Heart left ventricle (tissue), 16 donors: Measurements from ENCODE around the gene CADM3. TPM values are rescaled to one million over a fixed set of nuclear protein-coding genes. Genes with fewer than 3 reads are reported as not detected.

ENCODE experiments used
- ATAC-seq, 4 donors: fragments of 200-7000 bp; cut with Tn5 transposase; one replicate each; pipeline ENCODE4 v1.9.1; 2020 to 2022; ENCODE audit warnings: moderate library complexity in 4 of 4, mild to moderate bottlenecking in 3 of 4, moderate number of reproducible peaks in 1 of 4
- DNase-seq, 5 donors: peaks; one replicate each; pipeline ENCODE4 v3.0.0-alpha.2; 2020
- H3K27ac ChIP-seq, 12 donors: fragments of 200-600 bp; sonication (generic) in 4 of 12; one replicate each; pipeline versions ENCODE4 v1.5.0 to v1.8.0; 2016 to 2022; ENCODE audit warnings: mild to moderate bottlenecking in 2 of 12
- H3K27me3 ChIP-seq, 9 donors: fragments of 200-600 bp; sonication (generic) in 2 of 9; one replicate each; pipeline versions ENCODE4 v1.5.1 to v1.8.0; 2016 to 2022; ENCODE audit warnings: mild to moderate bottlenecking in 3 of 9
- H3K36me3 ChIP-seq, 9 donors: fragments of 200-600 bp; sonication (generic) in 2 of 9; one replicate each; pipeline versions ENCODE4 v1.5.0 to v1.8.0; 2018 to 2022; ENCODE audit warnings: mild to moderate bottlenecking in 2 of 9
- H3K4me1 ChIP-seq, 12 donors: fragments of 200-600 bp; sonication (generic) in 4 of 12; one replicate each; pipeline versions ENCODE4 v1.5.0 to v1.8.0; 2016 to 2022; ENCODE audit warnings: mild to moderate bottlenecking in 3 of 12
- H3K4me3 ChIP-seq, 12 donors: fragments of 200-600 bp; sonication (generic) in 4 of 12; one replicate each; pipeline versions ENCODE4 v1.5.0 to v1.8.0; 2017 to 2022; ENCODE audit warnings: mild to moderate bottlenecking in 9 of 12, moderate library complexity in 4 of 12
- H3K9me3 ChIP-seq, 12 donors: fragments of 200-600 bp; sonication (generic) in 4 of 12; one replicate each; pipeline versions ENCODE4 v1.5.0 to v1.8.0; 2016 to 2022; ENCODE audit warnings: mild to moderate bottlenecking in 1 of 12
- POLR2A ChIP-seq, 2 donors: fragments of 450-650 bp; IDR thresholded peaks; one replicate each; pipeline ENCODE4 v1.6.1; 2017; ENCODE audit warnings: antibody characterized with exemption in 2 of 2, mild to moderate bottlenecking in 2 of 2, moderate library complexity in 2 of 2
- WGBS, 4 donors: extraction: QIAGEN DNeasy Blood & Tissue Kit in 2 of 4; methylation state at CpG; one replicate each; pipeline versions ENCODE4 v1.1.5 to v1.1.7; 2013 to 2018; 5-methylcytosine and 5-hydroxymethylcytosine counted together
- intact Hi-C, 10 donors: fragments of 100-400 bp; cut with DNase I; formaldehyde crosslinking; loops; one replicate each; pipeline versions ENCODE4 v1.11.1 to v1.14.2; 2022
- polyA plus RNA-seq, 2 donors: library from polyadenylated mRNA; stranded (reverse); fragments of 200-250 nt; gene quantifications; one replicate each; pipeline ENCODE4 v1.2.3, GENCODE V29; 2013
- total RNA-seq, 9 donors: library from RNA; depleted of rRNA in 2 of 9; stranded (reverse); fragments of >200 nt in 2 of 9; fragmentation: NEBNext Ultra II Directional in 3 of 9; extraction: Animal tissue kit (Norgen Biotek cat#: 25700) in 3 of 9; gene quantifications; one replicate each; pipeline versions ENCODE4 v1.1.0 to v1.2.4, GENCODE V29; 2016 to 2023
- TF ChIP-seq, protein P1 (sequence below), 12 donors: fragments of 200-600 bp; sonication (generic) in 4 of 12; IDR thresholded peaks; one replicate each; pipeline versions ENCODE4 v1.5.0 to v1.8.0; 2018 to 2022; ENCODE audit warnings: antibody characterized with exemption in 12 of 12, mild to moderate bottlenecking in 5 of 12
- donor health status: ischemic (EF 13 %, LVEDD 7.1; RV severe dilation, severe dysfunction).
- donor health status: healthy with polysubstance abuse.
- donor health status: DM: no; HTN: yes; CAD: no.
- donor health status: DM: no; HTN: no; CAD: no.
- donor health status: ischemic (EF 25% LVEDD 6.9; RV normal size, moderate dysfunction).
- donor health status: ischemic (EF 25% LVEDD 5.7; RV mildly dilated, moderate dysfunction).
- donor health status: healthy.
- donor health status: DM: yes; HTN: yes; CAD: no.
- donor health status: ischemic (EF 35%, LVEDD 5.7; RV mildly dilated, moderate dysfunction).
- donor health status: nonischemic (EF 11% LVEDD 7.7; RV severe dilation, severe dysfunction).
- donor health status: DM: yes; HTN: yes; CAD: no.
- donor health status: PGD.
- donor health status: ischemic (EF 29% LVEDD 5.4; RV normal size, mild dysfunction).
- donor health status: nonischemic (EF 23%, LVEDD 6.1; RV moderate dilation, normal function).

Gene CADM3
- total and polyA plus RNA-seq, 11 donors = 0.93 to 14.3 (median 2.3) TPM

DNA sequence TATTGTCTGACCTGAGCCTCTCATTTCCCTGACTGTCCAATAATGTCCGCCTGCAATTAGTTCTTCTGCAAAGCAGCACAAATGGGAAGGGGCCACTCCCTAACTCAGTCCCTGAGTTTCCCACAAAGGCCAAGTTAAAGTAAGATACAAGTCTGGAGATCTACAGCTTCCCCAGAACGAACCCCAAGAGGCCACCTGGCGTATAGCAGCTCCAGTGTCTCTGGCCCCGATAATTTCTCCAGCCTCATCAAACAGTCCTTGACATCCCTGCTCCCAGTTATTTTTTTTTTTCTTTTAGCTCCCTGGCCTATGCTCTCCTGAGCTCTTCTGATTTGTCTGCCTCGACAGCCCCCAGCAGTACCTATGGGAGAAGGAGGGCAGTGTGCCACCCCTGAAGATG lies 25.1 kb downstream of the CADM3 start:
- intact Hi-C loops = loop anchor here in 7 of 10 donors (5.0 kb wide), 2 partner anchors 34 to 64 kb away; no protein-coding TSS in a partner anchor
- H3K27ac ChIP-seq = no peak overlapping the region
- WGBS, 4 donors = 64 to 71% (median 67%) methylated on average over 5 of the region's 5 CpGs
- H3K4me1 ChIP-seq = no peaks in the 10 kb centered on the region
- ATAC-seq (no peak), DNase-seq (no peak)
- peaks cover 0 to 40% (median 0%) of the 10 kb centered on the region in 9 donors for H3K27me3 ChIP-seq
- H3K4me3 ChIP-seq = no peak overlapping the region
- TF ChIP-seq, protein P1, sequence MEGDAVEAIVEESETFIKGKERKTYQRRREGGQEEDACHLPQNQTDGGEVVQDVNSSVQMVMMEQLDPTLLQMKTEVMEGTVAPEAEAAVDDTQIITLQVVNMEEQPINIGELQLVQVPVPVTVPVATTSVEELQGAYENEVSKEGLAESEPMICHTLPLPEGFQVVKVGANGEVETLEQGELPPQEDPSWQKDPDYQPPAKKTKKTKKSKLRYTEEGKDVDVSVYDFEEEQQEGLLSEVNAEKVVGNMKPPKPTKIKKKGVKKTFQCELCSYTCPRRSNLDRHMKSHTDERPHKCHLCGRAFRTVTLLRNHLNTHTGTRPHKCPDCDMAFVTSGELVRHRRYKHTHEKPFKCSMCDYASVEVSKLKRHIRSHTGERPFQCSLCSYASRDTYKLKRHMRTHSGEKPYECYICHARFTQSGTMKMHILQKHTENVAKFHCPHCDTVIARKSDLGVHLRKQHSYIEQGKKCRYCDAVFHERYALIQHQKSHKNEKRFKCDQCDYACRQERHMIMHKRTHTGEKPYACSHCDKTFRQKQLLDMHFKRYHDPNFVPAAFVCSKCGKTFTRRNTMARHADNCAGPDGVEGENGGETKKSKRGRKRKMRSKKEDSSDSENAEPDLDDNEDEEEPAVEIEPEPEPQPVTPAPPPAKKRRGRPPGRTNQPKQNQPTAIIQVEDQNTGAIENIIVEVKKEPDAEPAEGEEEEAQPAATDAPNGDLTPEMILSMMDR (IDR thresholded peaks at IDR 0.05) = no peak
- TF ChIP-seq POLR2A (IDR thresholded peaks at IDR 0.05) = no peak
- no peaks in the 10 kb centered on the region for H3K36me3 ChIP-seq
- H3K9me3 ChIP-seq = no peaks in the 10 kb centered on the region

DNA sequence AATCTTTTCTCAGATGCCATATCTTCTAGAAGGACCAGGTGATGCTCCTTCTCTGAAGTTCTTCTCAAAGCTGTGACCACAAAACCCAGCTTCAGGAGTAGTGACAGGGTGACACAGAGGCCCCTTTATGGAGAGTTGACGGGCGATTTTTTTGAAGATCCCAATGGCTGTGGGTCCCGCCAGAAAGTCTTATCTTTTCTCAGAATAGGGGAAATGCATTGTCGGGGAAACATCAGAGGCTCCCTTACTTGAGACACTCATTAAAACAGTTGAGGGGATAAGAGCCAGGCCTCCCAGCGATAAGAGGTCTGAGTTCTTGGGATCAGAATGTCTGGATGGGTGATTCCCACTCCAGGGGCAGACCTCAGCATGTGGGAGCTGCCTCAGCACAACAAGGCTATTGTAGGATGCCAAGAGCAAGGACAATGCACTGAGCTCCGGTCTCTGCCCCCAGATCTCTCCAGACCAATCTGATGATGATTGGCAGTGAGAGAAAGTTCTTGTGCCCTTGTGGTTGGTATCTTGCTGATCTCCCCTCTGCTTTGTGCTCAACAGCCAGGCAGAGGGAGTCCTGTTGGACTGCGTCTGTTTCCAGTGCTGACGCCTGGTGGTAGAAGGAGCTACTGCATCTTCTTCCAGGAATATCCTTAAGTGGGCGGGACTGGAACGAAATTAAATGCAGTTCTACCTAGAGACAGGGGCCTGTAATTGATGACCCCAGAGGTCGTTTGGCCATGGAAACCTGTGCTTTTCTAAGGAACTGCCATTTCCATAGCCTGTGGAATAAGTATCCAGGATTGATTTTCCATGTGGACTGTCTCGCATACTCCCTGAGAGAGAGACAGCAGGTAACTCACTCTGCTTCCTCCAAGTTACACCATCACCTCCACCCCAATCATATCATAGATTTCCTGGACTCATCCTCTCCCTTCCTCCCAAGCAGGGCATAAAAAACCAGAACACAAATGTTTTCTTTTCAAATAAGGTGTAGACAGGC lies 26.4 kb downstream of the CADM3 start:
- Histone ChIP-seq H3K4me1 (no peaks in the 10 kb centered on the region), H3K27me3 (peaks cover 0 to 37% (median 2%) of the 10 kb centered on the region in 9 donors), H3K4me3 (no peak overlapping the region), H3K36me3 (no peaks in the 10 kb centered on the region), H3K27ac (no peak overlapping the region), H3K9me3 (no peaks in the 10 kb centered on the region)
- whole genome bisulfite sequencing, 4 donors = 23 to 25% (median 25%) methylated on average over 11 to 12 of the region's 12 CpGs
- DNase-seq = peak in 4 of 5 donors; percentile 37 to 60 (median 47)
- ATAC-seq = peak in 3 of 4 donors; percentile 67 to 73 (median 68)
- intact Hi-C loops = loop anchor here in 8 of 10 donors (1.0 to 5.0 kb wide), 3 partner anchors 36 to 66 kb away; no protein-coding TSS in a partner anchor
- TF ChIP-seq, protein P1 (IDR thresholded peaks at IDR 0.05) = peak; percentile 61 to 81 (median 74)
- TF ChIP-seq POLR2A (IDR thresholded peaks at IDR 0.05) = no peak

DNA sequence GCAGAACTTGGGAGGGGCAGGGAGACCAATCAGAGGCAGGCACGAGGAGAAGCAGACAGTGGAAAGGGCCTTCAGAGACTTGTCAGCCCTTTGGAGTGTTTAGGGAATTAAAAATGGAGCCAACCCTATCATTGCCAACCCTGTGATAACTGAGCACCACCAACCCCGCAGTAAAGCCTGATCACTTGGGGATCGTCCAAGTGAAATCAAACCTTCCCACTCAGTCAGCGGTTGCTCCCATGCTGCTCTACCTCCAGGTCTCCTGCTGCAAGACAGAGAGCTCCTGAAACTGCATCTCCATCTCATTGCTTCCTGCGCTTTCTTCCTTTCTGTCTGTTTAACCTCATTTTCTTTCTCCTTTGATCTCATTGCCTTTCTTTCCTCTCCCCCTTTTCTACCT lies 28.5 kb downstream of the CADM3 start:
- Histone ChIP-seq H3K4me3 (peak overlapping the region in 1 of 12 donors; percentile 22), H3K27ac (no peak overlapping the region), H3K9me3 (no peaks in the 10 kb centered on the region), H3K4me1 (no peaks in the 10 kb centered on the region), H3K27me3 (peaks cover 0 to 39% (median 2%) of the 10 kb centered on the region in 9 donors), H3K36me3 (no peaks in the 10 kb centered on the region)
- WGBS, 4 donors = 66 to 77% (median 69%) methylated on average over 5 of the region's 5 CpGs
- DNase-seq (no peak), ATAC-seq (no peak)
- TF ChIP-seq POLR2A (IDR thresholded peaks at IDR 0.05) = no peak
- TF ChIP-seq, protein P1 (IDR thresholded peaks at IDR 0.05) = no peak
- intact Hi-C loops = loop anchor here in 7 of 10 donors (5.0 kb wide), 2 partner anchors 38 to 68 kb away; no protein-coding TSS in a partner anchor

DNA sequence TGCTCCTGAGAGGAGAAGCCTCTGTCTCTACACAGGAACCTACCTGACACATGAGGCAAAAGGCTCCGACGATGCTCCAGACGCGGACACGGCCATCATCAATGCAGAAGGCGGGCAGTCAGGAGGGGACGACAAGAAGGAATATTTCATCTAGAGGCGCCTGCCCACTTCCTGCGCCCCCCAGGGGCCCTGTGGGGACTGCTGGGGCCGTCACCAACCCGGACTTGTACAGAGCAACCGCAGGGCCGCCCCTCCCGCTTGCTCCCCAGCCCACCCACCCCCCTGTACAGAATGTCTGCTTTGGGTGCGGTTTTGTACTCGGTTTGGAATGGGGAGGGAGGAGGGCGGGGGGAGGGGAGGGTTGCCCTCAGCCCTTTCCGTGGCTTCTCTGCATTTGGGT lies 29.4 kb downstream of the CADM3 start:
- 65 to 72% (median 70%) methylated on average over 16 to 18 of the region's 18 CpGs for WGBS, 4 donors
- DNase-seq = no peak
- intact Hi-C loops = no loop called here
- Histone ChIP-seq H3K27me3 (peaks cover 0 to 48% (median 5%) of the 10 kb centered on the region in 9 donors), H3K4me3 (peak overlapping the region in 1 of 12 donors; percentile 19), H3K9me3 (no peaks in the 10 kb centered on the region), H3K36me3 (no peaks in the 10 kb centered on the region), H3K4me1 (no peaks in the 10 kb centered on the region), H3K27ac (no peak overlapping the region)
- no peak for ATAC-seq
- TF ChIP-seq, protein P1 (IDR thresholded peaks at IDR 0.05) = no peak
- no peak for TF ChIP-seq POLR2A (IDR thresholded peaks at IDR 0.05)
